Heart right ventricle (tissue), 16 donors: ENCODE results near the gene RNASET2. TPM values are rescaled to one million over a fixed set of nuclear protein-coding genes. Genes with fewer than 3 reads are reported as not detected.
"Not testable (repeated sequence)": the region's sequence is repeated elsewhere in the genome, so short reads cannot be mapped to it uniquely, and the experiment has no call there.

Experiments used
- ATAC-seq, 8 donors: fragments of 200-7000 bp; cut with Tn5 transposase; one replicate each; pipeline ENCODE4 v1.9.1; 2020; ENCODE audit warnings: mild to moderate bottlenecking in 8 of 8, moderate library complexity in 8 of 8, moderate number of reproducible peaks in 1 of 8
- DNase-seq, 2 donors: peaks; one replicate each; pipeline ENCODE4 v3.0.0-alpha.2; 2020
- H3K27ac ChIP-seq, 10 donors: fragments of 200-600 bp; sonication (generic) in 2 of 10; one replicate each; pipeline versions ENCODE4 v1.5.0 to v1.8.0; 2020 to 2022; ENCODE audit warnings: mild to moderate bottlenecking in 3 of 10
- H3K27me3 ChIP-seq, 7 donors: fragments of 200-600 bp; one replicate each; pipeline ENCODE4 v1.8.0; 2021 to 2022; ENCODE audit warnings: mild to moderate bottlenecking in 2 of 7
- H3K36me3 ChIP-seq, 9 donors: fragments of 200-600 bp; sonication (generic) in 1 of 9; one replicate each; pipeline versions ENCODE4 v1.5.0 to v1.8.0; 2020 to 2022; ENCODE audit warnings: mild to moderate bottlenecking in 2 of 9
- H3K4me1 ChIP-seq, 9 donors: fragments of 200-600 bp; sonication (generic) in 1 of 9; one replicate each; pipeline versions ENCODE4 v1.5.0 to v1.8.0; 2020 to 2022; ENCODE audit warnings: mild to moderate bottlenecking in 4 of 9
- H3K4me3 ChIP-seq, 10 donors: fragments of 200-600 bp; sonication (generic) in 2 of 10; one replicate each; pipeline versions ENCODE4 v1.5.0 to v1.8.0; 2020 to 2022; ENCODE audit warnings: mild to moderate bottlenecking in 7 of 10, moderate library complexity in 2 of 10
- H3K9me3 ChIP-seq, 11 donors: fragments of 200-600 bp in 10 of 11; sonication (generic) in 2 of 11; one replicate each; pipeline versions ENCODE4 v1.5.0 to v1.8.0; 2013 to 2022; ENCODE audit warnings: mild to moderate bottlenecking in 2 of 11, control low read depth in 1 of 11, moderate library complexity in 1 of 11
- CTCF ChIP-seq, 9 donors: fragments of 200-600 bp; sonication (generic) in 2 of 9; IDR thresholded peaks; one replicate each; pipeline versions ENCODE4 v1.5.0 to v1.8.0; 2021 to 2022; ENCODE audit warnings: antibody characterized with exemption in 9 of 9, mild to moderate bottlenecking in 5 of 9, moderate library complexity in 1 of 9
- WGBS, 2 donors: extraction: QIAGEN DNeasy Blood & Tissue Kit; methylation state at CpG; one replicate each; pipeline ENCODE4 v1.1.7; 2013; ENCODE audit warnings: inconsistent platforms in 1 of 2; 5-methylcytosine and 5-hydroxymethylcytosine counted together
- intact Hi-C, 10 donors: fragments of 100-400 bp; cut with DNase I; formaldehyde crosslinking; loops; one replicate each; pipeline versions ENCODE4 v1.11.1 to v1.14.2; 2022
- polyA plus RNA-seq, 2 donors: library from polyadenylated mRNA; stranded (reverse); fragments of 200-250 nt; gene quantifications; one replicate each; pipeline ENCODE4 v1.2.3, GENCODE V29; 2013
- total RNA-seq, 10 donors: library from RNA; stranded (reverse); fragmentation: NEBNext Ultra II Directional in 3 of 10; extraction: Animal tissue kit (Norgen Biotek cat#: 25700) in 3 of 10; gene quantifications; one replicate each; pipeline versions ENCODE4 v1.2.1 to v1.2.4, GENCODE V29; 2021 to 2023
- donor health status: Arrhythmogenic right ventricular cardiomyopathy.
- donor health status: ischemic (EF 13 %, LVEDD 7.1; RV severe dilation, severe dysfunction).
- donor health status: healthy with polysubstance abuse.
- donor health status: DM: no; HTN: yes; CAD: no.
- donor health status: DM: no; HTN: no; CAD: no.
- donor health status: ischemic (EF 25% LVEDD 6.9; RV normal size, moderate dysfunction).
- donor health status: ischemic (EF 25% LVEDD 5.7; RV mildly dilated, moderate dysfunction).
- donor health status: healthy.
- donor health status: DM: yes; HTN: yes; CAD: no.
- donor health status: Ischemic cardiomyopathy.
- donor health status: ischemic (EF 35%, LVEDD 5.7; RV mildly dilated, moderate dysfunction).
- donor health status: nonischemic (EF 11% LVEDD 7.7; RV severe dilation, severe dysfunction).
- donor health status: DM: yes; HTN: yes; CAD: no.
- donor health status: PGD.
- donor health status: ischemic (EF 29% LVEDD 5.4; RV normal size, mild dysfunction).
- donor health status: nonischemic (EF 23%, LVEDD 6.1; RV moderate dilation, normal function).

RNASET2 gene
- total and polyA plus RNA-seq, 12 donors, result 7.1 to 44.3 (median 12.1) TPM

- H3K9me3 ChIP-seq, H3K27me3 ChIP-seq: not testable (repeated sequence)
- Histone ChIP-seq H3K36me3 (peaks cover 0 to 38% (median 6%) of the 10 kb centered on the region in 9 donors), H3K4me3 (peak overlapping the region in 9 of 10 donors; percentile 4 to 54 (median 43)), H3K4me1 (peaks cover 0 to 54% (median 9%) of the 10 kb centered on the region in 9 donors), H3K27ac (peak overlapping the region; percentile 21 to 89 (median 76))
- ATAC-seq (peak; percentile 40 to 88 (median 71)), DNase-seq (peak; percentile 67 to 80)
- intact Hi-C loops, result loop anchor here in 8 of 10 donors (1.0 to 10.0 kb wide), 7 partner anchors 22 to 174 kb away; partner anchors contain the start of gene CEP43 (in 1 of the 8)
- TF ChIP-seq CTCF (IDR thresholded peaks at IDR 0.05), result peak; percentile 62 to 86 (median 80)
- 54 to 66% methylated on average over 17 of the region's 17 CpGs for WGBS, 2 donors
Observed at GRCh38 chr6:166950892-166951669, 5.3 kb downstream of the RNASET2 start.

GRCh38 chr6:166950443-166950821 is 5.9 kb downstream of the RNASET2 start:
- no peaks in the 10 kb centered on the region for H3K27me3 ChIP-seq
- peaks cover 0 to 43% (median 11%) of the 10 kb centered on the region in 9 donors for H3K36me3 ChIP-seq
- peak overlapping the region in 4 of 10 donors; percentile 39 to 54 (median 48) for H3K4me3 ChIP-seq
- peaks cover 0 to 54% (median 6%) of the 10 kb centered on the region in 9 donors for H3K4me1 ChIP-seq
- peak overlapping the region in 9 of 10 donors; percentile 67 to 89 (median 78) for H3K27ac ChIP-seq
- TF ChIP-seq CTCF (IDR thresholded peaks at IDR 0.05), result no peak
- ATAC-seq (peak; percentile 4 to 61 (median 23)), DNase-seq (no peak)
- WGBS, 2 donors, result 91 to 93% methylated on average over 10 of the region's 10 CpGs
- no peaks in the 10 kb centered on the region for H3K9me3 ChIP-seq
- intact Hi-C loops, result loop anchor here in 8 of 10 donors (2.0 to 10.0 kb wide), 6 partner anchors 22 to 173 kb away; partner anchors contain the start of gene CEP43 (in 1 of the 8)

- Histone ChIP-seq H3K36me3 (peaks cover 0 to 48% (median 11%) of the 10 kb centered on the region in 9 donors), H3K4me1 (peaks cover 0 to 52% (median 5%) of the 10 kb centered on the region in 9 donors), H3K27ac (peak overlapping the region in 8 of 10 donors; percentile 30 to 89 (median 71)), H3K4me3 (no peak overlapping the region), H3K27me3 (no peaks in the 10 kb centered on the region), H3K9me3 (no peaks in the 10 kb centered on the region)
- ATAC-seq (peak in 4 of 8 donors; percentile 1 to 41 (median 10)), DNase-seq (no peak)
- 81 to 82% methylated on average over 9 of the region's 9 CpGs for WGBS, 2 donors
- intact Hi-C loops, result loop anchor here in 8 of 10 donors (2.0 to 10.0 kb wide), 7 partner anchors 21 to 177 kb away; partner anchors contain the start of gene CEP43 (in 1 of the 8)
- no peak for TF ChIP-seq CTCF (IDR thresholded peaks at IDR 0.05)
Observed at GRCh38 chr6:166949528-166950442, 6.6 kb downstream of the RNASET2 start.

GRCh38 chr6:166948724-166949123 is 7.6 kb downstream of the RNASET2 start:
- 95% methylated on average over 6 of the region's 6 CpGs for WGBS, 2 donors
- H3K4me1 ChIP-seq, result peaks cover 0 to 44% (median 5%) of the 10 kb centered on the region in 9 donors
- H3K27me3 ChIP-seq, DNase-seq, H3K9me3 ChIP-seq, H3K4me3 ChIP-seq, ATAC-seq: not testable (repeated sequence)
- intact Hi-C loops, result loop anchor here in 2 of 10 donors (5.0 kb wide), 2 partner anchors 171 to 176 kb away; no protein-coding TSS in a partner anchor
- H3K27ac ChIP-seq, result peak overlapping the region in 1 of 10 donors; percentile 86
- H3K36me3 ChIP-seq, result peaks cover 0 to 50% (median 11%) of the 10 kb centered on the region in 9 donors
